Stimulated activated naive CD8-positive, alpha-beta T cell treated with anti-CD3 and anti-CD28 coated beads, Interleukin-15, Interleukin-2, amounts not matched to agents 100 U/mL and 50 U/mL, for 24 hours (primary cell): ENCODE data around the gene FAM9A.
A peak's percentile ranks its signal among the peaks of the same experiment; 100 is the strongest.
"Not testable (repeated sequence)": the region's sequence is repeated elsewhere in the genome, so short reads cannot be mapped to it uniquely, and the experiment has no call there.

ENCODE experiments used
- ATAC-seq: fragments of 150-1000 bp; cut with Tn5 transposase; one replicate; pipeline ENCODE4 v1.10.0; 2021
- DNase-seq: peaks from one replicate; pipeline ENCODE4 v3.0.0; 2021

The FAM9A gene

DNA sequence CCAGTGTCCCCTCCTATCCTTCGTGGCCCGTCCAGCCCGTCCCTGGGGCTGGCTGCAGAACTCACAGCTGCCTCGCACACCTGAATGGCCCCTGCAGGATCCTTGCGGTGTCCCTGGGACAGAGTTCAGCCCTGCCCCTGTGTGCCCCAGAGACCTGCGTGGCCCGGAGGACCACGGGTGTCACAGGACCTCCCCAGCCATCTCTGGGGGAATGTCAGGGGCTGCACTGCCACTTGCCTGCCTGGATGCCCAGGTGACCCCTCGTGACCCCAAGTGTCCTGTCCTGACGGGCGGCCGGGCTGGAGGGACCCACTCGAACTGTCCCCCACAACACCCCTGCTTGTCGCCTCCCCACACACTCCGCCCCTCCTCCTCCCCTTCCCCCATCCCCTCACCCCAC, 832 bp downstream of the FAM9A start:
- ATAC-seq, DNase-seq: not testable (repeated sequence)

DNA sequence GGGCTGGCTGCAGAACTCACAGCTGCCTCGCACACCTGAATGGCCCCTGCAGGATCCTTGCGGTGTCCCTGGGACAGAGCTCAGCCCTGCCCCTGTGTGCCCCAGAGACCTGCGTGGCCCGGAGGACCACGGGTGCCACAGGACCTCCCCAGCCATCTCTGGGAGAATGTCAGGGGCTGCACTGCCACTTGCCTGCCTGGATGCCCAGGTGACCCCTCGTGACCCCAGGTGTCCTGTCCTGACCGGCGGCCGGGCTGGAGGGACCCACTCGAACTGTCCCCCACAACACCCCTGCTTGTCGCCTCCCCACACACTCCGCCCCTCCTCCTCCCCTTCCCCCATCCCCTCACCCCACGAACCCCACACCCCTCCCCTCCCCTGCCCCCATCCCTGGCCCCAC, 1.9 kb downstream of the FAM9A start:
- not testable (repeated sequence) for DNase-seq, ATAC-seq

DNA sequence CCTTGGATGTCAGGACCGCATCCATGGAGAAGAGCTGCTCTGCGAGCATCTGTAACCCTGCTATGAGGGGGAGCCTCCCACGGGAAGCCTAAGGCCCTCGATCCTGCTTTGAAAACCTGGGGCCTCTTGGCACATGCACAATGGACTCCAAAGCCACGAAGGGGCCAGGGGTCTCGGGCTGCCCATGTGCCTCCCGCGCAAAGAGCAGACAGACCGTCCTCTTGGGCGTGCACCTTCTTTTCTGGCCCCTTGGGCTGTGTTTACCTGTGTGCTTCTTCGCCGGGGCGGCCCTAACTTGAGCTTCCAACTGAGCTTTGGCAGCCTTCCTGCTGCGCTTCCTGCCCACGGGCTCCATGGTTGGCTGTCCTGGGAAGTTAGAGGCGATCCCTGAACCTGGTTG, 2.5 kb downstream of the FAM9A start:
- not testable (repeated sequence) for DNase-seq, ATAC-seq

DNA sequence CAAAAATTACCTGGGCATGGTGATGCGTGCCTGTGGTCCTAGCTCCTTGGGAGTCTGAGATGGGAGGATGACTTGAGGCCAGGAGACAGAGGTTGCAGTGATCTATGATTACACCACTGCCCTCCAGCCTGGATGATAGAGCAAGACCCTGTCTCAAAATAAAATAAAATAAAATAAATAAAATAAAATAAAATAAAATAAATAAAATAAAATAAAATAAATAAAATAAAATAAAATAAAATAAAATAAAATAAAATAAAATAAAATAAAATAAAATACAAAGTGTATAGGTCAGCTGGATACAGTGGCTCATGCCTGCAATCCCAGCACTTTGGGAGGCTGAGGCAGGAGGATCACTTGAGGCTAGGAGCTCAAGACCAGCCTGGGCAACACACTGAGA, 14.1 kb downstream of the FAM9A start:
- DNase-seq, ATAC-seq: not testable (repeated sequence)

DNA sequence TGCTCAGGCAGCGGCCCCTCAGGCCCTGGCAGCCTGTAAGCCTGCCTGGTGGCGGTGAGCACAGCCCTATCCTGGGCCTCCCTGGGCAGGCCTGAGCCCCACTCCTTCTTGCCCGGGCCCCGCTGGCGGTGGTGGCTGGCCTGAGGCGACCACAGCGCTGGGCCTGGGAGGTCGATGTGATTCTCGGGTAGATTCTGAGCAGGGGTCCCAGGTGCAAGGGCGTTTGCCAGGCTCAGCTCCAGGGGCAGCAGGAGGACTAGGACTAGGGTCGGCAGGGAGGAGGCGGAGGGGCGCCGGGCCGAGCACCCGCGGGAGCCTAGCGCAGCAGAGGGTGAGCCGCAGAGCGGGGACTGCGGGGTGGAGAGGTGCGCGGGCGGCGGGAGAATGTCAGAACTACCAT, 17.0 kb downstream of the FAM9A start:
- DNase-seq (no peak), ATAC-seq (no peak)

DNA sequence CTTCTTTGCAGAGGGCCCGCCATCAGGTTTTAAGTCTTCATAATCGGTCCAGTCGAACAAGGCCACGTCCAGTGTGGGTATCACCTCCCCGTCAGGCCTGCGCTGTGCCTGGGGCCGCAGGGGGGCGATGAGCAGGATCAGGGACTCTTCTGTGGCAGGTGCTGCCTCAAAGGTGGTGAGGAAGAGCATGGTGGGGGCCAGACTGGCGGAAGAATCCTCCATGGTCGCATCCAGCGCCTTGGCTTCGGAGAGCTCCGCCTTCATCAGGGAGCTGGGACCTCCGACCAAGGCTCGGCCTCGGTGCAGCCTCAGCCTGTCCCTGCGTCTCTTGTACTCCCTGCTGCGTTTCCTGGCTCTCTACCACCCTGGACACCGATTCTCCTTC, 17.5 kb downstream of the FAM9A start:
- ATAC-seq (no peak), DNase-seq (no peak)

GRCh38 chrX:8783097-8783713, 18.0 kb downstream of the FAM9A start:
- DNase-seq (peak; percentile 30), ATAC-seq (no peak)

GRCh38 chrX:8782595-8782994, 18.6 kb downstream of the FAM9A start:
- DNase-seq (no peak), ATAC-seq (no peak)

GRCh38 chrX:8781921-8782320, 19.3 kb downstream of the FAM9A start:
- not testable (repeated sequence) for DNase-seq, ATAC-seq

- no peak for ATAC-seq
Observed at GRCh38 chrX:8773117-8773516, 28.1 kb downstream of the FAM9A start.

GRCh38 chrX:8760021-8760420, 41.2 kb downstream of the FAM9A start:
- ATAC-seq (no peak), DNase-seq (no peak)

More at GRCh38 chrX:8773117-8773516, 28.1 kb downstream of the FAM9A start:
- DNase-seq = no peak

DNA sequence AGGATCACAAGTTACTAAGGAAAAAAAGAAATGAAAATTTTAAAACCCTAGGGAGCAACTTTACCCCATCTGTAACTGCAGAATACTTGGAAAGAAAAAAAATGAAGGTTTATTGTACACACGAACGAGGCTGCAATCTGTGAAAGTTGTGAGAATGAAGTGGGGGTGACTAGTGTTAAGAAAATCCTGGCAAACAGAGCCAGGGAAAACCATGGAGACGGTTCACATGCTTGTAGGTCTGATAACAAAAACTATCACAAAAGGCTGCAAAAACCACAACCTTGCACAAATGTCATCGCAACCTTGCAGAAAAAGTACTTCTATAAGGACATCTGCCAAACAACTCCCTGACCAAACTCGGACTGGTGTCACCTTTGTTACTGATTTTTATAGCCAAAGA, 42.5 kb downstream of the FAM9A start:
- not testable (repeated sequence) for ATAC-seq, DNase-seq

DNA sequence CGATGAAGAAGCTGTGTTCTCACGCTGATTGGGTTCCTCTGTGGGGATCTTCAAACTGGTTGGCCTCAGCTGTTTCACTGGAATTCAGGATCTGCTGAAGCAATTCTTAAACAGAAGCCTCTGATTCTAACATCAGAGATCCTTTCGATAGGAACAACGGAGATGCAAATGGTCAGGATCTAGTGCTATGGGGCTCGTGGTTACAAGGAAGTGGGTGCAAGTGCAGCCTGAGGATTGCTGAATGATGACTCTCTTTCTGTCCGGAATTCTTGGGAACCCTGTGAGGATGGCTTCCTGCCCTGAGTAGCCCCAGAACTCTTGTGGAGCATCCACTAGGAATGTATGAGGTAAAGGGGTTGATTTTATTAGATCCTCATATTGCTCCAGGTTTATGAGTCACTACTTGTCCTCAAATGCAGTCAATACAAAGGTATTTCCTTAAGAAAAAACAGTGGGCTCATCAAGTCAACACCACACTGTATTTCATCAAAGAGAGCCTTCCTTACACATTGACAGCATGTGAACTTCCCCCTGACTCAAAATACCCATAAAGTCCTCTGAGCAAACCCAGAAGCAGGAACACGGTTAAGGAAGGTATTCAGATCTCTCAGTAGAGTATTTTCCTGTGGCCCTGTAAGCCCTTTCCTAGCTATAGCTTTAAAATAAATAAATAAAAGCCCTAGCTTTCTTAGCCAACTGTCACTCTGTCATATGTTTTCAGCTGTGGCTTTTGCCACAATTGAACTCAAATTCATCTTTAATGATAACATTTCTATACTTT, 43.4 kb downstream of the FAM9A start:
- not testable (repeated sequence) for DNase-seq, ATAC-seq

DNA sequence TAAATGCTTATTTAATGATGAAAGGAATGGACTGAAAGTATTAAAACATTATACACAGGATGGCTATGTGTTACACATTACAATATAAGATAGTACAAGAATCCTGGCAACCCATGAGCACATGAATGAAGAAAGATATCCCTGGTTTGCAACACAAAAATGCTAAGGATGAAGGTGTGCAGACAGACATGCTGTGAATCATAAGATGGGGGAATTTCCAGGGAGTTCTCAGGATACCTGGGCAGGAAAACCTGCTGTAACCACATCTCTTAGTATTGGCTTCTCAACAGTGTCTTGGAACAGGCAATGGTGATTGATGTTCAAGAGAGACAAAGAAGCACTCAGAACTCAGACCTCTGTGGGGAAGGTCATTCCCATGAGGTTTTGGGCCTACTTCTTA, 45.4 kb downstream of the FAM9A start:
- DNase-seq = no peak
- ATAC-seq = no peak

DNA sequence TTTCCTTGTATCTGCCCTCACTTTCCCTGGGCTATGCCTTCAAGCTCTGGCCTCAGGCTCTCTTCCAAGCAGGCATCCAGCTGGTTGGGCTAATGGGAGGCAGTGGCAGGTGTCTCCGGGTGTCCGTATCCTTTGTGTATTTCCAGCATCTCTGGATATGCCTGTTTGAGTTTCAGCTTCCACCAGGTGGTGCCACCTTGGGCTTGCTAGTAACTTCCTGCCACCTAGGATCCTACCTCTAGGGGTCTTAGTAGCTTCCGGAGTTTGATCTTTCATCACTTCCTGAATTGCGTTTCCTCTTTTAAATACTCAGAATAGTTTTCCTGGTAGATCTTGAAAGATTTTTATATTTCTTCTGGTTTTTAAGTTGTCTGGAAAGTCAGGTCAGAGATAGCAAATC, 46.1 kb downstream of the FAM9A start:
- no peak for ATAC-seq

DNA sequence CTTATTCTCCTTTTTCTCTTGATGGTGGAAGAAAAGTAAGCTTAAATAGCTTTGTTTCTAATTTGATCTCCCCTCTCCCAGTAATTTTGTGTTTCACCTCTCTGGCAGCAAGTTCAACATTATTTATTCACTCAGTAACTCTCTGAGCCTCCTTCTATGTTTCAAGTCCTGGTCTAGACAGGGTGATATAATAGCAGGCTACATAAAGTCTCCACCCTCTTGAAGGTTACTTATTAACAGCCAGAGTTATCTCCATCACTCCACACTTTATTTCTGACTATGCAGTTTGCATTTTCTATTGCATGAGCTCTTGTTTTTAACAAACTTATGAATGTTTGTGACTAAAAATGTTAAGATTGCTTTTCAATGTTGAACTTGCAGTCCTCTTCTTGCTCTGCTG, 51.5 kb downstream of the FAM9A start:
- no peak for ATAC-seq
- no peak for DNase-seq

More for the DNA sequence above, 46.1 kb downstream of the FAM9A start:
- DNase-seq = no peak

- no peak for ATAC-seq
- DNase-seq = no peak
Observed at GRCh38 chrX:8748855-8749254, 52.3 kb downstream of the FAM9A start.

- peak; percentile 63 for DNase-seq
- ATAC-seq = no peak
Observed at GRCh38 chrX:8743126-8743732, 58.0 kb downstream of the FAM9A start.

GRCh38 chrX:8741981-8742380, 59.2 kb downstream of the FAM9A start:
- ATAC-seq (no peak), DNase-seq (no peak)
